Measurements from ENCODE around the gene HOXD1. TPM values are rescaled to one million over a fixed set of nuclear protein-coding genes. Genes with fewer than 3 reads are reported as not detected.

Gene HOXD1
- under 0.01 and 0.32 TPM in 2 replicates for total RNA-seq

DNA sequence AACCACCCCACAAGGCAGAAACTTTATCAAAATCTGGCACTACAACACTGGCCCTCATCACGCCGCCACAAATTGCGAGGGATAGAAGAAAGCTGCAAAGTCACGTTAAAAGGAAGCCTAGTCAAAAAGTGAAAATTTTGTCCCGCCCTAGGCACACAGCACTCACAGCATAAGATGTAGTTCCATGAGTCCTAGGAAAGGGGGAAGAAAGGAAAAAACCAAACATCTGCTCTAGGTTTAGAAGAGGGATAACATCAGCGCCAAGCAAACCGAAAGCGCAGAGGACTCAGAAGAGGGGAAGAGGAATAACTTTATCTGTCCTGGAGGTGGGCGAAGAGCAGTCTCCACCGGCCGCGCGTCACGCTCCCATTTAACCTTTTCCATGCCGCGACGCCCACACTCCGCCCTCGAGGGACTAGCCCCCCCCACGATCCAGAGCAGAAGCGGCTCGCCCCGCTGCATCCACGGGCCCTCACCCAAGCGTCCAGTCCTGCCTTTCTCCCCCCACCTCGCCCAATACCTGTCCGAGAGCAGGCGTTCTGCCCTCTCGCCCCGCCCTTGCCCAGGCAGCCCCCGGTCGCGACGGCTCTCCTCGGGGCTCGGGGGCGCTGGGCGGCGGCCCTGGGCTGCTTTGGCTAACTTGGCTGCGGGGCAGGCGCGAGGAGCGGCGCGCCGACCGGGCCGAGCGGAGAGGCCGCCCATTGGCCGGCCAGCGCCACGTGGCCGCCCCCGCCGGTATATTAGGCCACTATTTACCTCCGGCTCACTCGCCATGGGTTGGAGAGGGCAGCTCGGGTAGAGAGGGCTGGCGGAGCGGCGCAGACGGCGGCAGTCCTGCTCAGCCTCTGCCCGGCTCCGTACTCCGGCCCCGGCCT, at the start of gene HOXD1:
TSS of gene HOXD1 (plus strand) at position 770 of the 875 bp plus-strand sequence. CDS start 134 bp downstream, outside the sequence.
- H3K4me3 ChIP-seq (ENCODE audit: low read depth, low read length): peak within 1 kb of the TSS; percentile 65
- no peak for DNase-seq (ENCODE audit: low read depth)
- TF ChIP-seq, protein P1, sequence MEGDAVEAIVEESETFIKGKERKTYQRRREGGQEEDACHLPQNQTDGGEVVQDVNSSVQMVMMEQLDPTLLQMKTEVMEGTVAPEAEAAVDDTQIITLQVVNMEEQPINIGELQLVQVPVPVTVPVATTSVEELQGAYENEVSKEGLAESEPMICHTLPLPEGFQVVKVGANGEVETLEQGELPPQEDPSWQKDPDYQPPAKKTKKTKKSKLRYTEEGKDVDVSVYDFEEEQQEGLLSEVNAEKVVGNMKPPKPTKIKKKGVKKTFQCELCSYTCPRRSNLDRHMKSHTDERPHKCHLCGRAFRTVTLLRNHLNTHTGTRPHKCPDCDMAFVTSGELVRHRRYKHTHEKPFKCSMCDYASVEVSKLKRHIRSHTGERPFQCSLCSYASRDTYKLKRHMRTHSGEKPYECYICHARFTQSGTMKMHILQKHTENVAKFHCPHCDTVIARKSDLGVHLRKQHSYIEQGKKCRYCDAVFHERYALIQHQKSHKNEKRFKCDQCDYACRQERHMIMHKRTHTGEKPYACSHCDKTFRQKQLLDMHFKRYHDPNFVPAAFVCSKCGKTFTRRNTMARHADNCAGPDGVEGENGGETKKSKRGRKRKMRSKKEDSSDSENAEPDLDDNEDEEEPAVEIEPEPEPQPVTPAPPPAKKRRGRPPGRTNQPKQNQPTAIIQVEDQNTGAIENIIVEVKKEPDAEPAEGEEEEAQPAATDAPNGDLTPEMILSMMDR (IDR thresholded peaks at IDR 0.05; ENCODE audit: insufficient read depth, low read depth, low read length): no peak

- TF ChIP-seq, protein P1 (IDR thresholded peaks at IDR 0.05; ENCODE audit: insufficient read depth, low read depth, low read length): no peak
- peak overlapping the region; percentile 67 for H3K4me3 ChIP-seq (ENCODE audit: low read depth, low read length)
- DNase-seq (ENCODE audit: low read depth): peak; percentile 43
These were observed 49.4 kb upstream of the HOXD1 start for GRCh38 chr2:176138923-176139660.

DNA sequence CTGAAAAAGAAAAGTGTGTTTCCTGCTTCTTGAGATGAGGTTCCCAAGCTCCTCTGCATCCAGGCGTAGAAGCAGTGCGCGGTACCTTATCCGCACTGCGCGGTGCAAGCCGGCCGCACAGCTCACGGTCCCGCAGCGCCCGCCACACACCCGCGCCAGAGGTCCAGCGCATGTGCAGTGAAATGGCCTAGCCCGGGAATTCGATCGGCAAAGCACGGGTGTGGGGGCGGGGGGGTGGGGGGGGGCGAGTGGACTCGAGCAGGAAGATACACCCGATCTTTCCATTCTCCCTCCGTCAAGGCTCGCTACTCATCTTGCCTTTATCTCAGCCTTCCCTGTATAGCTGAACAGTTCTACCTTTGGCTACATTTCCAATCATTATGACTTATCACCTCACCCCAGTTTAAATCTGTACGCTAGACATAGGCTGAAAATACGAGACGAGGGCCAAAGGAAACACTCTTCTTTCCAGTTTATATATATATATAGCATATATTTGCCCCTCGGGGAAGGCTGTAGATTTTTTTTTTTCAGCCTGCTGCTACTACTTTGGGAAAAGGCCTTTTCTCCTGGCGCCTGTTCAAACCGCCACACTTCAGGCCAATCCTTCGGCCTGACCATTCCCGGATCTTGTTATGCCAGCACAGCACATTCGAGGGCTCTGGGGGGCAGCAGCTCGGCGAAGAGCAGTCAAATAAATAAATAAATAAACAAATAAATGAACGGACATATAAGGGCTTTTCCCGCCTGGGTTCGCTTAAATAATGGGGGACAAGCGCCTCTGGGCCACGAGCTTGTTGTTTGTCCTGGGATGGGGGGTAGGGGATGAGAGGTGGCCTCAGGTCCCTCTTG, 48.6 kb upstream of the HOXD1 start:
- peak overlapping the region; percentile 67 for H3K4me3 ChIP-seq (ENCODE audit: low read depth, low read length)
- peak; percentile 37 for DNase-seq (ENCODE audit: low read depth)
- TF ChIP-seq, protein P1 (IDR thresholded peaks at IDR 0.05; ENCODE audit: insufficient read depth, low read depth, low read length): no peak

DNA sequence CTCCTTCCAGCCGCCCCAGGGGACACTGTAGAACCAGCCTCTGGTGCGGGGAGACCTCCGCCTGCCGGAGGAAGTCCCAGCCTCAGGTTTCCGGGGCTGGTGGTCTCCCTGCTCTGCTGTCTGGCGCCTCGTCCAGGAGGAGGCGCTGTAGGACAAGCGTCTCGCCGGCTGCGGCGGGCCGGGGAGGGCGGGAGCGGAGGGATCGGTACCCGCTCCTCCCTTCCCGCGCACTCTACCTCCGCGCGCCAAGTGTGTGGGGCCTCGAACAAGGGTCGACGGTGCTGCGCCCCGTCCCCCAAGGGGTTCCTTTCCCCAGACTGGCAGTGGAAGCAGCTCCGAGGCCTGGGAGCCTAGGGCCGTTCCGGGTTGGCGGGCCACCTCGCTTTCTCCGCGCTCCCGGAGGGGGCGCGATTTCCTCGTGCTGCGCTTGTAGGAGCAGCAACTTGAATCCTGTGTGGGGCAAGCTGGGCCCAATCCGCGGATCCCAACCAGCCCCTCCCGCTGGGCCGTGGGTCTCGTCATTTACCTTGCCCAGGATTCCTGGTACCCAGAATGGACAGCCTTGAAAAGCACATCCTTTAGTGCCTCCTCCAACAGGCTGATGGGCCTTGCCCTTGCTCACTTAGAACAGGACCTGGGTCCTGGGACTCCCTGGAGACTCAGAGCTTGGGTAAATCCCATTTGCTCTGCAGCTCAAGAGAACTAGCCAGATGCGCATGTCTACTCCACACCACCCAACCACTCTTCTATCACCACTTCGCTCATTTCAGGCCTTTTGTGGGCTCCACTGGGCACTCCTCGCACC, 47.8 kb upstream of the HOXD1 start:
- TF ChIP-seq, protein P1 (IDR thresholded peaks at IDR 0.05; ENCODE audit: insufficient read depth, low read depth, low read length): peak; percentile 81
- DNase-seq (ENCODE audit: low read depth): peak; percentile 68
- peak overlapping the region; percentile 62 for H3K4me3 ChIP-seq (ENCODE audit: low read depth, low read length)

GRCh38 chr2:176142281-176142680, 46.2 kb upstream of the HOXD1 start:
- TF ChIP-seq, protein P1 (IDR thresholded peaks at IDR 0.05; ENCODE audit: insufficient read depth, low read depth, low read length): no peak
- no peak for DNase-seq (ENCODE audit: low read depth)
- H3K4me3 ChIP-seq (ENCODE audit: low read depth, low read length): no peak overlapping the region
